Measurements from ENCODE around the gene CREB3L2. TPM values are rescaled to one million over a fixed set of nuclear protein-coding genes. Genes with fewer than 3 reads are reported as not detected.

Gene CREB3L2
- total RNA-seq, 1 experiment from 2014 or later = 49.8 TPM

GRCh38 chr7:137985253-137985896, 16.5 kb downstream of the CREB3L2 start:
- ATAC-seq (no peak), DNase-seq (ENCODE audit: low read depth, low spot score) (no peak)
- CTCF ChIA-PET = no interaction called here
- Histone ChIP-seq H4K20me1 (ENCODE audit: insufficient read depth) (no peaks in the 10 kb centered on the region), H3K36me3 (ENCODE audit: control insufficient read depth in 1 of 2, insufficient read depth in 2 of 2, low read length in 2 of 2) (no peaks in the 10 kb centered on the region), H3K4me1 (ENCODE audit: control insufficient read depth in 1 of 2, insufficient read depth in 2 of 2, low read length in 2 of 2) (peaks cover 14 to 17% of the 10 kb centered on the region in 2 experiments), H3K9ac (ENCODE audit: low read length) (no peak overlapping the region), H3K4me3 (replicated peaks in 1 of 2; ENCODE audit: low read depth in 1 of 2, low read length in 2 of 2) (no peak overlapping the region), H3K4me2 (ENCODE audit: low read length) (no peak overlapping the region), H3K9me2 (ENCODE audit: insufficient read depth) (no peaks in the 10 kb centered on the region), H3K79me2 (ENCODE audit: insufficient read depth, low read length) (peaks cover 15% of the 10 kb centered on the region), H3K27ac (ENCODE audit: low read depth, low read length) (no peak overlapping the region), H2AFZ (ENCODE audit: low read depth, low read length, poor library complexity, severe bottlenecking) (no peak overlapping the region), H3K9me3 (ENCODE audit: control insufficient read depth in 1 of 2, insufficient read depth in 1 of 2, low read depth in 1 of 2, low read length in 2 of 2) (no peaks in the 10 kb centered on the region), H3K27me3 (ENCODE audit: insufficient read depth, low read length) (no peaks in the 10 kb centered on the region)
- TF ChIP-seq POLR2AphosphoS5 (IDR thresholded peaks at IDR 0.05; ENCODE audit: low read depth, low read length) (no peak), JUND (IDR thresholded peaks at IDR 0.05) (no peak), ELF1 (IDR thresholded peaks at IDR 0.05; ENCODE audit: borderline replicate concordance, low read depth) (no peak), ZFX (IDR thresholded peaks at IDR 0.05) (no peak), SIN3A (IDR thresholded peaks at IDR 0.05; ENCODE audit: low read depth) (no peak), POLR2A (IDR thresholded peaks at IDR 0.05; ENCODE audit: borderline replicate concordance, extremely low read depth, insufficient read depth, insufficient read length) (no peak), YY1 (IDR thresholded peaks at IDR 0.05; ENCODE audit: extremely low read depth, insufficient replicate concordance, low read depth, low read length) (no peak), ZNF274 (IDR thresholded peaks at IDR 0.05; ENCODE audit: low read depth, low read length) (no peak), SP1 (IDR thresholded peaks at IDR 0.05; ENCODE audit: low read depth) (no peak)
- TF ChIP-seq, protein P1, sequence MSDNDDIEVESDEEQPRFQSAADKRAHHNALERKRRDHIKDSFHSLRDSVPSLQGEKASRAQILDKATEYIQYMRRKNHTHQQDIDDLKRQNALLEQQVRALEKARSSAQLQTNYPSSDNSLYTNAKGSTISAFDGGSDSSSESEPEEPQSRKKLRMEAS (IDR thresholded peaks at IDR 0.05) = no peak
- TF ChIP-seq, protein P2, sequence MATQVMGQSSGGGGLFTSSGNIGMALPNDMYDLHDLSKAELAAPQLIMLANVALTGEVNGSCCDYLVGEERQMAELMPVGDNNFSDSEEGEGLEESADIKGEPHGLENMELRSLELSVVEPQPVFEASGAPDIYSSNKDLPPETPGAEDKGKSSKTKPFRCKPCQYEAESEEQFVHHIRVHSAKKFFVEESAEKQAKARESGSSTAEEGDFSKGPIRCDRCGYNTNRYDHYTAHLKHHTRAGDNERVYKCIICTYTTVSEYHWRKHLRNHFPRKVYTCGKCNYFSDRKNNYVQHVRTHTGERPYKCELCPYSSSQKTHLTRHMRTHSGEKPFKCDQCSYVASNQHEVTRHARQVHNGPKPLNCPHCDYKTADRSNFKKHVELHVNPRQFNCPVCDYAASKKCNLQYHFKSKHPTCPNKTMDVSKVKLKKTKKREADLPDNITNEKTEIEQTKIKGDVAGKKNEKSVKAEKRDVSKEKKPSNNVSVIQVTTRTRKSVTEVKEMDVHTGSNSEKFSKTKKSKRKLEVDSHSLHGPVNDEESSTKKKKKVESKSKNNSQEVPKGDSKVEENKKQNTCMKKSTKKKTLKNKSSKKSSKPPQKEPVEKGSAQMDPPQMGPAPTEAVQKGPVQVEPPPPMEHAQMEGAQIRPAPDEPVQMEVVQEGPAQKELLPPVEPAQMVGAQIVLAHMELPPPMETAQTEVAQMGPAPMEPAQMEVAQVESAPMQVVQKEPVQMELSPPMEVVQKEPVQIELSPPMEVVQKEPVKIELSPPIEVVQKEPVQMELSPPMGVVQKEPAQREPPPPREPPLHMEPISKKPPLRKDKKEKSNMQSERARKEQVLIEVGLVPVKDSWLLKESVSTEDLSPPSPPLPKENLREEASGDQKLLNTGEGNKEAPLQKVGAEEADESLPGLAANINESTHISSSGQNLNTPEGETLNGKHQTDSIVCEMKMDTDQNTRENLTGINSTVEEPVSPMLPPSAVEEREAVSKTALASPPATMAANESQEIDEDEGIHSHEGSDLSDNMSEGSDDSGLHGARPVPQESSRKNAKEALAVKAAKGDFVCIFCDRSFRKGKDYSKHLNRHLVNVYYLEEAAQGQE (IDR thresholded peaks at IDR 0.05; ENCODE audit: low read depth) = no peak
- POLR2A ChIA-PET = no interaction called here
- RAD21 ChIA-PET (ENCODE audit: low non-redundant PET in 1 of 2, low total read pairs in 2 of 2, uncharacterized antibody in 2 of 2, unreplicated experiment in 2 of 2) = no interaction called here
- no TSS peak for BruUV-seq (replicated peaks)
- intact Hi-C loops (cut with micrococcal nuclease) = no loop called here

Data from HCT116 (cell line).